HT-29 (cell line): ENCODE measurements around the gene COL4A4. TPM values are rescaled to one million over a fixed set of nuclear protein-coding genes. Genes with fewer than 3 reads are reported as not detected.

ENCODE experiments used
- DNase-seq: peaks from one replicate; pipeline ENCODE4 v3.0.0-alpha.2; 2015; ENCODE audit warnings: low spot score
- total RNA-seq: library from RNA; depleted of rRNA; stranded (reverse); fragments of >200 nt; shearing (Covaris generic); gene quantifications from 2 replicates; pipeline ENCODE4 v1.2.3, GENCODE V29; 2014

Gene COL4A4
- total RNA-seq, 1 experiment from 2014 or later: not detected

GRCh38 chr2:227163485-227163997 is 464 bp downstream of the COL4A4 start:
- DNase-seq: no peak

GRCh38 chr2:227161947-227162346 is 2.1 kb downstream of the COL4A4 start:
- no peak for DNase-seq

GRCh38 chr2:227160164-227160563 is 3.8 kb downstream of the COL4A4 start:
- DNase-seq: no peak

- DNase-seq: no peak
These were observed 8.8 kb downstream of the COL4A4 start for GRCh38 chr2:227154986-227155774.

- DNase-seq: peak; percentile 9
These were observed 10.1 kb downstream of the COL4A4 start for GRCh38 chr2:227153758-227154486.

GRCh38 chr2:227153307-227153706 is 10.7 kb downstream of the COL4A4 start:
- no peak for DNase-seq

GRCh38 chr2:227152093-227152766 is 11.8 kb downstream of the COL4A4 start:
- no peak for DNase-seq

- peak; percentile 31 for DNase-seq
These were observed 13.6 kb downstream of the COL4A4 start for GRCh38 chr2:227150222-227150936.

- DNase-seq: no peak
These were observed 15.9 kb downstream of the COL4A4 start for GRCh38 chr2:227148106-227148505.

- DNase-seq: no peak
These were observed 17.0 kb downstream of the COL4A4 start for GRCh38 chr2:227147023-227147422.

- no peak for DNase-seq
These were observed 17.5 kb downstream of the COL4A4 start for GRCh38 chr2:227146456-227146855.

GRCh38 chr2:227143895-227144294 is 20.1 kb downstream of the COL4A4 start:
- DNase-seq: no peak

GRCh38 chr2:227141301-227141700 is 22.7 kb downstream of the COL4A4 start:
- DNase-seq: no peak

- DNase-seq: no peak
These were observed 29.4 kb downstream of the COL4A4 start for GRCh38 chr2:227134591-227134990.

- no peak for DNase-seq
These were observed 31.0 kb downstream of the COL4A4 start for GRCh38 chr2:227132986-227133385.

- DNase-seq: no peak
These were observed 33.4 kb downstream of the COL4A4 start for GRCh38 chr2:227130636-227131035.

GRCh38 chr2:227127201-227127600 is 36.8 kb downstream of the COL4A4 start:
- DNase-seq: no peak

GRCh38 chr2:227125506-227125905 is 38.5 kb downstream of the COL4A4 start:
- no peak for DNase-seq

GRCh38 chr2:227124811-227125210 is 39.2 kb downstream of the COL4A4 start:
- no peak for DNase-seq

- DNase-seq: no peak
These were observed 40.3 kb downstream of the COL4A4 start for GRCh38 chr2:227123697-227124096.

- no peak for DNase-seq
These were observed 45.7 kb downstream of the COL4A4 start for GRCh38 chr2:227118353-227118752.

GRCh38 chr2:227117852-227118251 is 46.2 kb downstream of the COL4A4 start:
- DNase-seq: no peak
